SK-N-MC (cell line): ENCODE measurements around the gene COA8.

Experiments
- EZH2 ChIP-seq: fragments of 200-600 bp; sonication (generic); IDR thresholded peaks from one replicate; pipeline ENCODE4 v1.6.1; 2017; ENCODE audit warnings: antibody characterized with exemption
- FOXP2 ChIP-seq: optimal IDR thresholded peaks from 2 replicates; pipeline ENCODE3; 2011; ENCODE audit warnings: mild to moderate bottlenecking, moderate library complexity; ENCODE audit not compliant: insufficient read depth; ENCODE audit errors: extremely low read length, control extremely low read depth
- POLR2AphosphoS5 ChIP-seq: IDR thresholded peaks from 2 replicates; pipeline ENCODE4 v1.6.1; 2012; ENCODE audit warnings: mild to moderate bottlenecking, low read depth, low read length, borderline replicate concordance

DNA sequence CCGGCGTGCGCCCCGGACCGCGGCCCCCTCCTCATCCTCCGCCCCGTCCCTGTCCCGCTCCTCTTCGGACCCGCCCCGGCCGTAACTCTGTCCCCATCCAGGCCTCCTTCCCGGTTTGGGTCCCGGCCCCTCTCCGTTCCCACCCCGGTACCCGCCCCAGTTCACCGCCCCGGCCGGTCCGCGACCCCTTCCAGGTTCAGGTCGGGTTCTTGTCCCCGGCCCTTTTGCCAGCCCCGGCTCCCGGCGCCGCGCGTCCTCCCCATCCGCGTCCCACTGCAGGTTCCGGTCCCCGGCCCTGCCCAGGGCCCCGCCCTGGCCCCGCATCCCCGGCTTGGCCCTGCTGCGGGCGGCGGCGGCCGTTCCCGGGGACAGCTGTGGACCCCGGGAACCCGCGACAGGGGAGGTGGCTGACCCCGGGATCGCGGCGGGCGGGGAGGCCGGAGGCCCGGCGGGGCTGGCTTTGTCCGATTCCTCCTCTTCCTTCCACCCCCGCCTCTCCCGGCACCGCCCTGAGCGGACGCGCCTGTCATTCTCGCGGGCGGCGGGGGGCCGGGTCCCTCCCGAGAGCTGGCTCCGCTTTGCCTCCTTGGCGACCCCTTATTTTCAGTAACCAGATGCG, 66.9 kb downstream of the COA8 start:
- TF ChIP-seq POLR2AphosphoS5 = no peak
- TF ChIP-seq EZH2 = no peak
- TF ChIP-seq FOXP2 = no peak
